ENCODE data around the gene CACNA2D2. TPM values are rescaled to one million over a fixed set of nuclear protein-coding genes. Genes with fewer than 3 reads are reported as not detected.

CACNA2D2 gene
- polyA plus RNA-seq, 1 of the 3 experiments (the other 2 are of a cell fraction): 1.1 TPM

GRCh38 chr3:50445919-50446318, 57.5 kb downstream of the CACNA2D2 start:
- Histone ChIP-seq H3K9ac (no peak overlapping the region), H3K27ac (ENCODE audit: low read depth in 2 of 2, low read length in 1 of 2) (no peak overlapping the region), H3K4me3 (ENCODE audit: low read depth in 2 of 2, low read length in 1 of 2) (no peak overlapping the region), H4K20me1 (ENCODE audit: insufficient read depth) (no peaks in the 10 kb centered on the region), H3K27me3 (ENCODE audit: insufficient read depth) (no peaks in the 10 kb centered on the region), H3K9me3 (no peaks in the 10 kb centered on the region), H3F3A (replicated peaks; ENCODE audit: insufficient read depth) (no peaks in the 10 kb centered on the region), H3K4me1 (ENCODE audit: control insufficient read depth in 1 of 2, insufficient read depth in 2 of 2, low read depth in 1 of 2, low read length in 1 of 2) (peaks cover 0 to 57% of the 10 kb centered on the region in 2 experiments; a peak in 1 of 4 replicates), H3K4me2 (no peak overlapping the region), H3K9me2 (no peaks in the 10 kb centered on the region), H2AFZ (ENCODE audit: low read depth) (no peak overlapping the region), H3K79me2 (ENCODE audit: insufficient read depth) (no peaks in the 10 kb centered on the region), H3K36me3 (replicated peaks in 1 of 2; ENCODE audit: control insufficient read depth in 1 of 2, insufficient read depth in 2 of 2, low read length in 1 of 2) (no peaks in the 10 kb centered on the region)
- 74% methylated on average over 3 of the region's 7 CpGs for WGBS (ENCODE audit: low lambda C conversion rate)
- no peak for TF ChIP-seq YY1 (IDR thresholded peaks at IDR 0.05; ENCODE audit: low read depth)
- no peak for TF ChIP-seq EZH2phosphoT487 (IDR thresholded peaks at IDR 0.05; ENCODE audit: borderline replicate concordance, low read depth)
- no peak for TF ChIP-seq RAD21 (IDR thresholded peaks at IDR 0.05; ENCODE audit: low read length)
- TF ChIP-seq RXRA (IDR thresholded peaks at IDR 0.05; ENCODE audit: borderline replicate concordance, low read depth): no peak
- TF ChIP-seq, protein P1, sequence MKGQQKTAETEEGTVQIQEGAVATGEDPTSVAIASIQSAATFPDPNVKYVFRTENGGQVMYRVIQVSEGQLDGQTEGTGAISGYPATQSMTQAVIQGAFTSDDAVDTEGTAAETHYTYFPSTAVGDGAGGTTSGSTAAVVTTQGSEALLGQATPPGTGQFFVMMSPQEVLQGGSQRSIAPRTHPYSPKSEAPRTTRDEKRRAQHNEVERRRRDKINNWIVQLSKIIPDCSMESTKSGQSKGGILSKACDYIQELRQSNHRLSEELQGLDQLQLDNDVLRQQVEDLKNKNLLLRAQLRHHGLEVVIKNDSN (IDR thresholded peaks at IDR 0.05; ENCODE audit: borderline replicate concordance, low read depth): no peak
- no peak for TF ChIP-seq POLR2AphosphoS5 (IDR thresholded peaks at IDR 0.05; ENCODE audit: low read depth, low read length)
- no peak for TF ChIP-seq ELF1 (IDR thresholded peaks at IDR 0.05)
- no peak for TF ChIP-seq MAX (IDR thresholded peaks at IDR 0.05; ENCODE audit: low read depth)
- TF ChIP-seq EP300 (IDR thresholded peaks at IDR 0.05; ENCODE audit: borderline replicate concordance in 1 of 2, low read depth in 1 of 2, low read length in 1 of 2): no peak
- TF ChIP-seq GATA2 (CRISPR knock-in tag; IDR thresholded peaks at IDR 0.05): no peak
- no peak for TF ChIP-seq TAF1 (IDR thresholded peaks at IDR 0.05; ENCODE audit: borderline replicate concordance, low read depth, low read length)
- TF ChIP-seq, protein P2, sequence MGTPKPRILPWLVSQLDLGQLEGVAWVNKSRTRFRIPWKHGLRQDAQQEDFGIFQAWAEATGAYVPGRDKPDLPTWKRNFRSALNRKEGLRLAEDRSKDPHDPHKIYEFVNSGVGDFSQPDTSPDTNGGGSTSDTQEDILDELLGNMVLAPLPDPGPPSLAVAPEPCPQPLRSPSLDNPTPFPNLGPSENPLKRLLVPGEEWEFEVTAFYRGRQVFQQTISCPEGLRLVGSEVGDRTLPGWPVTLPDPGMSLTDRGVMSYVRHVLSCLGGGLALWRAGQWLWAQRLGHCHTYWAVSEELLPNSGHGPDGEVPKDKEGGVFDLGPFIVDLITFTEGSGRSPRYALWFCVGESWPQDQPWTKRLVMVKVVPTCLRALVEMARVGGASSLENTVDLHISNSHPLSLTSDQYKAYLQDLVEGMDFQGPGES (IDR thresholded peaks at IDR 0.05; ENCODE audit: low read depth, low read length): no peak
- TF ChIP-seq PBX3 (IDR thresholded peaks at IDR 0.05): no peak
- TF ChIP-seq TEAD4 (IDR thresholded peaks at IDR 0.05; ENCODE audit: borderline replicate concordance, insufficient read depth): no peak
- TF ChIP-seq, protein P3, sequence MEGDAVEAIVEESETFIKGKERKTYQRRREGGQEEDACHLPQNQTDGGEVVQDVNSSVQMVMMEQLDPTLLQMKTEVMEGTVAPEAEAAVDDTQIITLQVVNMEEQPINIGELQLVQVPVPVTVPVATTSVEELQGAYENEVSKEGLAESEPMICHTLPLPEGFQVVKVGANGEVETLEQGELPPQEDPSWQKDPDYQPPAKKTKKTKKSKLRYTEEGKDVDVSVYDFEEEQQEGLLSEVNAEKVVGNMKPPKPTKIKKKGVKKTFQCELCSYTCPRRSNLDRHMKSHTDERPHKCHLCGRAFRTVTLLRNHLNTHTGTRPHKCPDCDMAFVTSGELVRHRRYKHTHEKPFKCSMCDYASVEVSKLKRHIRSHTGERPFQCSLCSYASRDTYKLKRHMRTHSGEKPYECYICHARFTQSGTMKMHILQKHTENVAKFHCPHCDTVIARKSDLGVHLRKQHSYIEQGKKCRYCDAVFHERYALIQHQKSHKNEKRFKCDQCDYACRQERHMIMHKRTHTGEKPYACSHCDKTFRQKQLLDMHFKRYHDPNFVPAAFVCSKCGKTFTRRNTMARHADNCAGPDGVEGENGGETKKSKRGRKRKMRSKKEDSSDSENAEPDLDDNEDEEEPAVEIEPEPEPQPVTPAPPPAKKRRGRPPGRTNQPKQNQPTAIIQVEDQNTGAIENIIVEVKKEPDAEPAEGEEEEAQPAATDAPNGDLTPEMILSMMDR (IDR thresholded peaks at IDR 0.05): no peak
- no peak for TF ChIP-seq FOXM1 (IDR thresholded peaks at IDR 0.05; ENCODE audit: low read depth)
- no peak for TF ChIP-seq NRF1 (IDR thresholded peaks at IDR 0.05; ENCODE audit: low read depth, low read length)
- ChIA-PET POLR2A (no interaction called here), CTCF (interaction anchor here (1.5 kb wide), 1 partner anchor 78 kb away, joined by 4 read pairs; no protein-coding TSS in a partner anchor)
- no peak for DNase-seq

Measured in SK-N-SH (cell line).